OCI-LY3 (cell line): ENCODE measurements around the gene TMEM132A.

Experiments used
- H2AFZ ChIP-seq: fragments of 200-600, 300-600 bp; shearing (Covaris generic); 2 replicates; pipeline ENCODE4 v1.6.0; 2014; ENCODE audit warnings: antibody characterized with exemption, low read depth, low read length
- H3K27ac ChIP-seq: fragments of 200-600, 300-600 bp; sonication (generic); 2 replicates; pipeline ENCODE4 v1.5.1; 2014; ENCODE audit warnings: mild to moderate bottlenecking, low read length, moderate library complexity, mixed read lengths
- H3K27me3 ChIP-seq: fragments of 200-600, 300-600 bp; sonication (generic); 2 replicates; pipeline ENCODE4 v1.6.1; 2014; ENCODE audit warnings: low read depth, low read length, mixed read lengths
- H3K36me3 ChIP-seq: fragments of 200-600, 300-600 bp; sonication (generic); replicated peaks from 2 replicates; pipeline ENCODE3; 2014; ENCODE audit warnings: low read depth, low read length, mixed read lengths
- H3K4me1 ChIP-seq: fragments of 300-600, 200-600 bp; sonication (generic); 2 replicates; pipeline ENCODE4 v1.6.1; 2014; ENCODE audit warnings: low read length, mixed read lengths
- H3K4me2 ChIP-seq: fragments of 200-600, 300-600 bp; sonication (generic); 2 replicates; pipeline ENCODE4 v1.6.1; 2014; ENCODE audit warnings: low read length, mixed read lengths
- H3K4me3 ChIP-seq: fragments of 300-600, 200-600 bp; sonication (generic); 2 replicates; pipeline ENCODE4 v1.5.1; 2014; ENCODE audit warnings: antibody characterized with exemption, mild to moderate bottlenecking, low read length, moderate library complexity
- H3K79me2 ChIP-seq: fragments of 300-600, 200-600 bp; shearing (Covaris generic); 2 replicates; pipeline ENCODE4 v1.6.1; 2014; ENCODE audit warnings: mild to moderate bottlenecking, low read length, mixed read lengths
- H3K9ac ChIP-seq: fragments of 300-600, 200-600 bp; shearing (Covaris generic); 2 replicates; pipeline ENCODE4 v1.6.0; 2014; ENCODE audit warnings: mild to moderate bottlenecking, low read length, moderate library complexity
- H3K9me3 ChIP-seq: fragments of 200-600, 300-600 bp; shearing (Covaris generic); 2 replicates; pipeline ENCODE4 v1.6.1; 2014; ENCODE audit warnings: low read length, mixed read lengths; ENCODE audit not compliant: insufficient read depth
- H4K20me1 ChIP-seq: fragments of 200-600, 300-600 bp; sonication (generic); 2 replicates; pipeline ENCODE4 v1.6.1; 2016; ENCODE audit warnings: low read length, mixed read lengths; ENCODE audit not compliant: insufficient read depth
- CTCF ChIP-seq: fragments of 200-600, 300-600 bp; sonication (generic); IDR thresholded peaks from 2 replicates; pipeline ENCODE4 v1.5.1; 2014; ENCODE audit warnings: antibody characterized with exemption, low read length, low read depth
- EZH2phosphoT487 ChIP-seq: fragments of 200-600 bp; shearing (Covaris generic); IDR thresholded peaks from 2 replicates; pipeline ENCODE4 v1.6.1; 2018; ENCODE audit warnings: antibody characterized with exemption, mixed run types, low read depth

Gene TMEM132A

GRCh38 chr11:60878245-60879101 lies 45.8 kb upstream of the TMEM132A start:
- H3K9me3 ChIP-seq: no peaks in the 10 kb centered on the region
- no peak overlapping the region for H3K4me2 ChIP-seq
- H2AFZ ChIP-seq: no peak overlapping the region
- no peaks in the 10 kb centered on the region for H4K20me1 ChIP-seq
- H3K9ac ChIP-seq: no peak overlapping the region
- no peak overlapping the region for H3K27ac ChIP-seq
- no peak overlapping the region for H3K4me3 ChIP-seq
- no peaks in the 10 kb centered on the region for H3K79me2 ChIP-seq
- no peaks in the 10 kb centered on the region for H3K4me1 ChIP-seq
- H3K27me3 ChIP-seq: no peaks in the 10 kb centered on the region
- peaks cover 21% of the 10 kb centered on the region for H3K36me3 ChIP-seq
- no peak for TF ChIP-seq EZH2phosphoT487
- TF ChIP-seq CTCF: no peak

- H3K36me3 ChIP-seq: peaks cover 21% of the 10 kb centered on the region
Measured at GRCh38 chr11:60879104-60879503, 45.2 kb upstream of the TMEM132A start.

GRCh38 chr11:60879971-60880588 lies 44.2 kb upstream of the TMEM132A start:
- no peak overlapping the region for H3K27ac ChIP-seq
- no peak overlapping the region for H3K4me3 ChIP-seq

More at GRCh38 chr11:60879104-60879503, 45.2 kb upstream of the TMEM132A start:
- H3K27ac ChIP-seq: no peak overlapping the region
- H3K4me2 ChIP-seq: no peak overlapping the region
- no peak overlapping the region for H2AFZ ChIP-seq
- H3K27me3 ChIP-seq: no peaks in the 10 kb centered on the region
- no peak overlapping the region for H3K9ac ChIP-seq
- no peak overlapping the region for H3K4me3 ChIP-seq
- H3K79me2 ChIP-seq: no peaks in the 10 kb centered on the region
- no peaks in the 10 kb centered on the region for H3K4me1 ChIP-seq
- TF ChIP-seq EZH2phosphoT487 (no peak), CTCF (no peak)
- no peaks in the 10 kb centered on the region for H3K9me3 ChIP-seq
- no peaks in the 10 kb centered on the region for H4K20me1 ChIP-seq

More at GRCh38 chr11:60879971-60880588, 44.2 kb upstream of the TMEM132A start:
- Histone ChIP-seq H3K27me3 (no peaks in the 10 kb centered on the region), H3K4me1 (no peaks in the 10 kb centered on the region), H4K20me1 (no peaks in the 10 kb centered on the region), H2AFZ (no peak overlapping the region), H3K9ac (no peak overlapping the region), H3K36me3 (peaks cover 21% of the 10 kb centered on the region), H3K4me2 (no peak overlapping the region), H3K9me3 (no peaks in the 10 kb centered on the region), H3K79me2 (no peaks in the 10 kb centered on the region)
- TF ChIP-seq EZH2phosphoT487 (no peak), CTCF (no peak)
